ENCODE measurements around the gene GSTM3.
"Not testable (repeated sequence)": the region's sequence is repeated elsewhere in the genome, so short reads cannot be mapped to it uniquely, and the experiment has no call there.

The GSTM3 gene

GRCh38 chr1:109773203-109773899, 32.5 kb upstream of the GSTM3 start:
- no peaks in the 10 kb centered on the region for H3K9me3 ChIP-seq (ENCODE audit: insufficient read depth, low read depth, low read length)
- H3K36me3 ChIP-seq (ENCODE audit: insufficient read depth, low read depth, low read length) = no peaks in the 10 kb centered on the region
- no peak overlapping the region for H3K4me3 ChIP-seq (ENCODE audit: low read length)
- H3K27me3 ChIP-seq (ENCODE audit: insufficient read depth, low read length) = 0 out of 2 replicates have a peak, but pooled peaks cover 10% of the 10 kb centered on the region
- no peaks in the 10 kb centered on the region for H3K4me1 ChIP-seq (ENCODE audit: insufficient read depth, low read length)
- no peak overlapping the region for H3K27ac ChIP-seq (ENCODE audit: low read length)
- no peak overlapping the region for H3K9ac ChIP-seq (ENCODE audit: low read depth, low read length)

GRCh38 chr1:109772658-109773202, 31.9 kb upstream of the GSTM3 start:
- H3K4me1 ChIP-seq (ENCODE audit: insufficient read depth, low read length) = no peaks in the 10 kb centered on the region
- no peak overlapping the region for H3K9ac ChIP-seq (ENCODE audit: low read depth, low read length)
- H3K9me3 ChIP-seq (ENCODE audit: insufficient read depth, low read depth, low read length) = no peaks in the 10 kb centered on the region
- H3K36me3 ChIP-seq (ENCODE audit: insufficient read depth, low read depth, low read length) = no peaks in the 10 kb centered on the region
- no peak overlapping the region for H3K4me3 ChIP-seq (ENCODE audit: low read length)
- no peak overlapping the region for H3K27ac ChIP-seq (ENCODE audit: low read length)
- H3K27me3 ChIP-seq (ENCODE audit: insufficient read depth, low read length) = 0 out of 2 replicates have a peak, but pooled peaks cover 10% of the 10 kb centered on the region

- Histone ChIP-seq H3K36me3 (ENCODE audit: insufficient read depth, low read depth, low read length) (no peaks in the 10 kb centered on the region), H3K9ac (ENCODE audit: low read depth, low read length) (no peak overlapping the region), H3K27ac (ENCODE audit: low read length) (no peak overlapping the region), H3K4me1 (ENCODE audit: insufficient read depth, low read length) (no peaks in the 10 kb centered on the region), H3K27me3 (ENCODE audit: insufficient read depth, low read length) (0 out of 2 replicates have a peak, but pooled peaks cover 10% of the 10 kb centered on the region), H3K9me3 (ENCODE audit: insufficient read depth, low read depth, low read length) (no peaks in the 10 kb centered on the region), H3K4me3 (ENCODE audit: low read length) (no peak overlapping the region)
Observed at GRCh38 chr1:109771712-109772657, 31.1 kb upstream of the GSTM3 start.

GRCh38 chr1:109770331-109771095, 29.7 kb upstream of the GSTM3 start:
- no peak overlapping the region for H3K27ac ChIP-seq (ENCODE audit: low read length)
- no peaks in the 10 kb centered on the region for H3K36me3 ChIP-seq (ENCODE audit: insufficient read depth, low read depth, low read length)
- 0 out of 2 replicates have a peak, but pooled peaks cover 10% of the 10 kb centered on the region for H3K27me3 ChIP-seq (ENCODE audit: insufficient read depth, low read length)
- no peaks in the 10 kb centered on the region for H3K4me1 ChIP-seq (ENCODE audit: insufficient read depth, low read length)
- H3K9ac ChIP-seq (ENCODE audit: low read depth, low read length) = no peak overlapping the region
- no peaks in the 10 kb centered on the region for H3K9me3 ChIP-seq (ENCODE audit: insufficient read depth, low read depth, low read length)
- no peak overlapping the region for H3K4me3 ChIP-seq (ENCODE audit: low read length)

- Histone ChIP-seq H3K27ac (ENCODE audit: low read length) (no peak overlapping the region), H3K27me3 (ENCODE audit: insufficient read depth, low read length) (0 out of 2 replicates have a peak, but pooled peaks cover 10% of the 10 kb centered on the region), H3K9ac (ENCODE audit: low read depth, low read length) (no peak overlapping the region), H3K4me1 (ENCODE audit: insufficient read depth, low read length) (no peaks in the 10 kb centered on the region), H3K4me3 (ENCODE audit: low read length) (no peak overlapping the region), H3K36me3 (ENCODE audit: insufficient read depth, low read depth, low read length) (no peaks in the 10 kb centered on the region), H3K9me3 (ENCODE audit: insufficient read depth, low read depth, low read length) (no peaks in the 10 kb centered on the region)
Observed at GRCh38 chr1:109769330-109770078, 28.7 kb upstream of the GSTM3 start.

GRCh38 chr1:109768820-109769219, 28.0 kb upstream of the GSTM3 start:
- Histone ChIP-seq H3K27me3 (ENCODE audit: insufficient read depth, low read length) (0 out of 2 replicates have a peak, but pooled peaks cover 10% of the 10 kb centered on the region), H3K4me3 (ENCODE audit: low read length) (no peak overlapping the region), H3K36me3 (ENCODE audit: insufficient read depth, low read depth, low read length) (no peaks in the 10 kb centered on the region), H3K9me3 (ENCODE audit: insufficient read depth, low read depth, low read length) (no peaks in the 10 kb centered on the region), H3K27ac (ENCODE audit: low read length) (no peak overlapping the region), H3K4me1 (ENCODE audit: insufficient read depth, low read length) (no peaks in the 10 kb centered on the region), H3K9ac (ENCODE audit: low read depth, low read length) (no peak overlapping the region)

- Histone ChIP-seq H3K36me3 (ENCODE audit: insufficient read depth, low read depth, low read length) (no peaks in the 10 kb centered on the region), H3K27ac (ENCODE audit: low read length) (no peak overlapping the region), H3K4me3 (ENCODE audit: low read length) (no peak overlapping the region), H3K9me3 (ENCODE audit: insufficient read depth, low read depth, low read length) (no peaks in the 10 kb centered on the region), H3K9ac (ENCODE audit: low read depth, low read length) (no peak overlapping the region), H3K27me3 (ENCODE audit: insufficient read depth, low read length) (0 out of 2 replicates have a peak, but pooled peaks cover 7% of the 10 kb centered on the region), H3K4me1 (ENCODE audit: insufficient read depth, low read length) (no peaks in the 10 kb centered on the region)
Observed at GRCh38 chr1:109768335-109768650, 27.5 kb upstream of the GSTM3 start.

- Histone ChIP-seq H3K9me3 (ENCODE audit: insufficient read depth, low read depth, low read length) (no peaks in the 10 kb centered on the region), H3K27me3 (ENCODE audit: insufficient read depth, low read length) (0 out of 2 replicates have a peak, but pooled peaks cover 2% of the 10 kb centered on the region), H3K36me3 (ENCODE audit: insufficient read depth, low read depth, low read length) (no peaks in the 10 kb centered on the region), H3K4me1 (ENCODE audit: insufficient read depth, low read length) (no peaks in the 10 kb centered on the region), H3K9ac (ENCODE audit: low read depth, low read length) (no peak overlapping the region), H3K27ac (ENCODE audit: low read length) (no peak overlapping the region), H3K4me3 (ENCODE audit: low read length) (no peak overlapping the region)
Observed at GRCh38 chr1:109767637-109768334, 26.9 kb upstream of the GSTM3 start.

GRCh38 chr1:109766991-109767636, 26.3 kb upstream of the GSTM3 start:
- not testable (repeated sequence) for H3K4me1 ChIP-seq (ENCODE audit: insufficient read depth, low read length); H3K27me3 ChIP-seq (ENCODE audit: insufficient read depth, low read length); H3K9ac ChIP-seq (ENCODE audit: low read depth, low read length); H3K36me3 ChIP-seq (ENCODE audit: insufficient read depth, low read depth, low read length); H3K27ac ChIP-seq (ENCODE audit: low read length); H3K4me3 ChIP-seq (ENCODE audit: low read length); H3K9me3 ChIP-seq (ENCODE audit: insufficient read depth, low read depth, low read length)

GRCh38 chr1:109765896-109766615, 25.2 kb upstream of the GSTM3 start:
- no peak overlapping the region for H3K27ac ChIP-seq (ENCODE audit: low read length)
- H3K4me3 ChIP-seq (ENCODE audit: low read length) = no peak overlapping the region
- H3K36me3 ChIP-seq (ENCODE audit: insufficient read depth, low read depth, low read length) = no peaks in the 10 kb centered on the region
- no peak overlapping the region for H3K9ac ChIP-seq (ENCODE audit: low read depth, low read length)
- H3K9me3 ChIP-seq (ENCODE audit: insufficient read depth, low read depth, low read length) = no peaks in the 10 kb centered on the region
- no peaks in the 10 kb centered on the region for H3K27me3 ChIP-seq (ENCODE audit: insufficient read depth, low read length)
- H3K4me1 ChIP-seq (ENCODE audit: insufficient read depth, low read length) = no peaks in the 10 kb centered on the region

All from iPS-20b (cell line).